ENCODE measurements around the gene FBF1.

DNA sequence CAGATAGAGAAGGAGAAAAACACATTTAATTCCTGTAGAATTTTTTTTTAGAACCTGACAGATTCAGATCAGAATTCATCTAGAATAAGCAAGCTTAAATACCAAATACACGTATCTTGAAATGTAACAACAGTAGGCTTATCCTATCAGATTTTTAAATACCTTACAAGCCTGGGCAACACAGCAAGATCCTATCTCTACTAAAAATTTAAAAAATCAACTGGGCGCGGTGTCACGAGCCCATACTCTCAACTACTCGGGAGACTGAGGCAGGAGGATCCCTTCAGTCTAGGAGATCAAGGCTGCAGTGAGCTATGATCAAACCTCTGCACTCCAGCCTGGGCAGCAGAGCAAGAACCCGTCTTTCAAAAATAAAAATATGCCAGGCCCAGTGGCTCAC is 24.6 kb upstream of the FBF1 start:
- no peak for TF ChIP-seq POLR2A (IDR thresholded peaks at IDR 0.05)
- TF ChIP-seq, protein P1, sequence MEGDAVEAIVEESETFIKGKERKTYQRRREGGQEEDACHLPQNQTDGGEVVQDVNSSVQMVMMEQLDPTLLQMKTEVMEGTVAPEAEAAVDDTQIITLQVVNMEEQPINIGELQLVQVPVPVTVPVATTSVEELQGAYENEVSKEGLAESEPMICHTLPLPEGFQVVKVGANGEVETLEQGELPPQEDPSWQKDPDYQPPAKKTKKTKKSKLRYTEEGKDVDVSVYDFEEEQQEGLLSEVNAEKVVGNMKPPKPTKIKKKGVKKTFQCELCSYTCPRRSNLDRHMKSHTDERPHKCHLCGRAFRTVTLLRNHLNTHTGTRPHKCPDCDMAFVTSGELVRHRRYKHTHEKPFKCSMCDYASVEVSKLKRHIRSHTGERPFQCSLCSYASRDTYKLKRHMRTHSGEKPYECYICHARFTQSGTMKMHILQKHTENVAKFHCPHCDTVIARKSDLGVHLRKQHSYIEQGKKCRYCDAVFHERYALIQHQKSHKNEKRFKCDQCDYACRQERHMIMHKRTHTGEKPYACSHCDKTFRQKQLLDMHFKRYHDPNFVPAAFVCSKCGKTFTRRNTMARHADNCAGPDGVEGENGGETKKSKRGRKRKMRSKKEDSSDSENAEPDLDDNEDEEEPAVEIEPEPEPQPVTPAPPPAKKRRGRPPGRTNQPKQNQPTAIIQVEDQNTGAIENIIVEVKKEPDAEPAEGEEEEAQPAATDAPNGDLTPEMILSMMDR (IDR thresholded peaks at IDR 0.05): no peak

Measured in adrenal gland (tissue), 5 donors.